CD4-positive, alpha-beta T cell (primary cell): ENCODE data around the gene HAP1. TPM values are rescaled to one million over a fixed set of nuclear protein-coding genes. Genes with fewer than 3 reads are reported as not detected.

ENCODE experiments used
- ATAC-seq: fragments of 200-7000 bp; cut with Tn5 transposase; one replicate; pipeline ENCODE4 v1.10.0; 2022; ENCODE audit warnings: mild to moderate bottlenecking; ENCODE audit not compliant: poor library complexity
- CTCF ChIA-PET: fragments of 350-600 bp; sonication (Branson Sonifier 250); formaldehyde crosslinking; loops from one replicate; lab custom pipeline; 2021; ENCODE audit warnings: antibody characterized with exemption, inconsistent platforms; lab: Charles Lee
- POLR2A ChIA-PET: fragments of 350-600 bp; sonication (Branson Sonifier 250); formaldehyde crosslinking; loops from one replicate; lab custom pipeline; 2021; ENCODE audit warnings: antibody characterized with exemption, inconsistent platforms; lab: Charles Lee
- DNase-seq, 14 experiments: peaks; one replicate each; pipeline ENCODE4 v3.0.0-alpha.2; 2013 to 2020; ENCODE audit warnings: mixed read lengths in 2 of 14
- H3K27ac ChIP-seq, 2 donors: one replicate each; pipeline versions ENCODE4 v1.5.1 to v1.7.0; 2013; ENCODE audit warnings: low read length in 2 of 2, low read depth in 1 of 2, mild to moderate bottlenecking in 1 of 2
- H3K27me3 ChIP-seq, 2 experiments: 1 replicate in 1 of 2; 2 replicates in 1 of 2; pipeline versions ENCODE4 v1.6.1 to v1.7.0; 2013; ENCODE audit warnings: low read length in 2 of 2, control low read depth in 1 of 2, mild to moderate bottlenecking in 1 of 2, moderate library complexity in 1 of 2; ENCODE audit not compliant: insufficient read depth in 2 of 2, control insufficient read depth in 1 of 2
- H3K36me3 ChIP-seq: one replicate; pipeline ENCODE4 v1.6.1; 2013; ENCODE audit warnings: low read length, control low read depth; ENCODE audit not compliant: insufficient read depth
- H3K4me1 ChIP-seq: one replicate; pipeline ENCODE4 v1.6.1; 2013; ENCODE audit warnings: low read length, control low read depth; ENCODE audit not compliant: insufficient read depth
- H3K4me3 ChIP-seq: one replicate; pipeline ENCODE4 v1.5.1; 2013; ENCODE audit warnings: mild to moderate bottlenecking, low read length, moderate library complexity
- H3K9me3 ChIP-seq, 2 experiments: 1 replicate in 1 of 2; 2 replicates in 1 of 2; pipeline versions ENCODE4 v1.6.1 to v1.7.0; 2013; ENCODE audit warnings: low read length in 2 of 2, mild to moderate bottlenecking in 2 of 2, control low read depth in 1 of 2, moderate library complexity in 1 of 2; ENCODE audit not compliant: control insufficient read depth in 1 of 2, insufficient read depth in 1 of 2
- H3K27ac Mint-ChIP-seq: one replicate; pipeline ENCODE4 v1.8.0; 2020; ENCODE audit warnings: mixed read lengths
- H3K27me3 Mint-ChIP-seq: one replicate; pipeline ENCODE4 v1.8.0; 2021; ENCODE audit warnings: mixed read lengths
- H3K36me3 Mint-ChIP-seq: one replicate; pipeline ENCODE4 v1.8.0; 2021; ENCODE audit warnings: low read depth, mixed read lengths
- H3K4me1 Mint-ChIP-seq: one replicate; pipeline ENCODE4 v1.8.0; 2021; ENCODE audit warnings: low read depth, mixed read lengths
- H3K4me3 Mint-ChIP-seq: one replicate; pipeline ENCODE4 v1.8.0; 2020; ENCODE audit warnings: mild to moderate bottlenecking, mixed read lengths
- H3K9me3 Mint-ChIP-seq: one replicate; pipeline ENCODE4 v1.8.0; 2020; ENCODE audit warnings: mixed read lengths
- intact Hi-C, 2 experiments: fragments of 100-400 bp; cut with DNase I in 1 of 2; cut with micrococcal nuclease in 1 of 2; formaldehyde crosslinking; loops; one replicate each; pipeline versions ENCODE4 v1.15.1 to v1.9.0; 2023 to 2025; cut with DNase I, micrococcal nuclease
- total RNA-seq, 174 experiments: library from RNA in 2 of 174; stranded (reverse) in 2 of 174; gene quantifications; one replicate each; pipeline ENCODE4 v1.2.3 and lab custom pipeline; 2021 to 2026
- TF ChIP-seq, protein P1 (sequence below): fragments of 200-600 bp; IDR thresholded peaks from one replicate; pipeline ENCODE4 v1.8.0; 2022; ENCODE audit warnings: antibody characterized with exemption, mild to moderate bottlenecking

The HAP1 gene
- total RNA-seq, 2 experiments from 2014 or later: 0.11 TPM; not detected in 1

DNA sequence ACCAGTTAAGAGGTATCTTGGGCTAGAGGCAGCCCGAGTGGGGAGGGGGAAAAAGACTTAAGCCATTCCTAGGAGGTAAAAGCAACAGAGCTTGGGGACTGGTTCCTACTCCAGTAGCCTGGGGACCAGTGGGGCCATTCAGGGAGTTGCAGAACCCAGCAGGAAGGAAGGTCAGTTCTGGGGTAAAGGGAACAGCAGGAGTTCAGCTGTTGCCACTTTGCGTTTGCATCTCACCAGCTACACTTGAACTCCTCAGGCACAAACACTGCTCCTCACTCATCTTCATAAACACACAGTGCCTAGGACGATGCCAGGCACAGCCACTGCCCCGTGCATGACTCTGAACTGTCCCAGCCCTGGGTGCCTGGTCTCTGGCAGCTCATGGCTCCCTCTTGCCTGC lies 4.0 kb downstream of the HAP1 start:
- H3K9me3 ChIP-seq: peaks cover 0 to 13% of the 10 kb centered on the region in 2 experiments
- H3K27ac Mint-ChIP-seq: no peak overlapping the region

DNA sequence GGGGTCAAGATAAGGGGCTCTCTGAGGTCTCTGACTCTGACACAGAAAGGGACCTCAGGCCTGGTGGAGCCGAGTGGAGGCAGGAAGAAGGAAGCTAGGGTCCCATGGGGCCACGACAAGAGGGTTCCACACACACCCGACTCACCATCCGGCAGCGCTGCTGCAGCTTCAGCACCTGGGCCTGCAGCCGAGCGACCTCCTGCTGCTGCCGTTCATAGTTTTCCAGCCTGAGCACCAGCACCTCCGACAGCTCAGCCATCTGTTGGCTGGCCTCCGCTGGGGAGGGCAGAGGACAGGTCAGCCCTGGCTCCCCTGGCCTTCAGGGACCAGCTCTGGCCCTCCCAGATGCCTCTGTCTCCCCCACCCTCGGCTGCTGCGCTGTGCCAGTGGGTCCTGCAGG lies 6.4 kb downstream of the HAP1 start:
- H3K9me3 ChIP-seq: no peaks in the 10 kb centered on the region
- H3K4me1 ChIP-seq: no peaks in the 10 kb centered on the region
- DNase-seq: no peak
- Mint-ChIP-seq H3K36me3 (no peaks in the 10 kb centered on the region), H3K27ac (no peak overlapping the region), H3K9me3 (no peaks in the 10 kb centered on the region), H3K27me3 (peaks cover 44% of the 10 kb centered on the region), H3K4me3 (no peak overlapping the region), H3K4me1 (no peaks in the 10 kb centered on the region)
- H3K27ac ChIP-seq: no peak overlapping the region
- no peaks in the 10 kb centered on the region for H3K36me3 ChIP-seq
- ChIA-PET POLR2A (no interaction called here), CTCF (interaction anchor here (0.9 kb wide), 1 partner anchor 10 kb away, joined by 3 read pairs; no protein-coding TSS in a partner anchor)
- H3K27me3 ChIP-seq: peaks cover 12 to 17% of the 10 kb centered on the region in 2 experiments
- intact Hi-C loops: no loop called here
- ATAC-seq: no peak
- TF ChIP-seq, protein P1, sequence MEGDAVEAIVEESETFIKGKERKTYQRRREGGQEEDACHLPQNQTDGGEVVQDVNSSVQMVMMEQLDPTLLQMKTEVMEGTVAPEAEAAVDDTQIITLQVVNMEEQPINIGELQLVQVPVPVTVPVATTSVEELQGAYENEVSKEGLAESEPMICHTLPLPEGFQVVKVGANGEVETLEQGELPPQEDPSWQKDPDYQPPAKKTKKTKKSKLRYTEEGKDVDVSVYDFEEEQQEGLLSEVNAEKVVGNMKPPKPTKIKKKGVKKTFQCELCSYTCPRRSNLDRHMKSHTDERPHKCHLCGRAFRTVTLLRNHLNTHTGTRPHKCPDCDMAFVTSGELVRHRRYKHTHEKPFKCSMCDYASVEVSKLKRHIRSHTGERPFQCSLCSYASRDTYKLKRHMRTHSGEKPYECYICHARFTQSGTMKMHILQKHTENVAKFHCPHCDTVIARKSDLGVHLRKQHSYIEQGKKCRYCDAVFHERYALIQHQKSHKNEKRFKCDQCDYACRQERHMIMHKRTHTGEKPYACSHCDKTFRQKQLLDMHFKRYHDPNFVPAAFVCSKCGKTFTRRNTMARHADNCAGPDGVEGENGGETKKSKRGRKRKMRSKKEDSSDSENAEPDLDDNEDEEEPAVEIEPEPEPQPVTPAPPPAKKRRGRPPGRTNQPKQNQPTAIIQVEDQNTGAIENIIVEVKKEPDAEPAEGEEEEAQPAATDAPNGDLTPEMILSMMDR: no peak
- no peak overlapping the region for H3K4me3 ChIP-seq

More for the DNA sequence above, 4.0 kb downstream of the HAP1 start:
- no peaks in the 10 kb centered on the region for H3K4me1 Mint-ChIP-seq
- H3K27ac ChIP-seq: no peak overlapping the region
- POLR2A ChIA-PET: interaction anchor here (0.6 kb wide), 1 partner anchor 39 kb away, joined by 4 read pairs; no protein-coding TSS in a partner anchor
- peaks cover 51% of the 10 kb centered on the region for H3K27me3 Mint-ChIP-seq
- H3K36me3 ChIP-seq: no peaks in the 10 kb centered on the region
- no peaks in the 10 kb centered on the region for H3K9me3 Mint-ChIP-seq
- TF ChIP-seq, protein P1: no peak
- peaks cover 14% of the 10 kb centered on the region for H3K4me1 ChIP-seq
- no peak for DNase-seq
- H3K4me3 Mint-ChIP-seq: no peak overlapping the region
- CTCF ChIA-PET: no interaction called here
- H3K4me3 ChIP-seq: no peak overlapping the region
- H3K27me3 ChIP-seq: peaks cover 31 to 39% of the 10 kb centered on the region in 2 experiments
- no peaks in the 10 kb centered on the region for H3K36me3 Mint-ChIP-seq
- intact Hi-C loops: no loop called here
- no peak for ATAC-seq

DNA sequence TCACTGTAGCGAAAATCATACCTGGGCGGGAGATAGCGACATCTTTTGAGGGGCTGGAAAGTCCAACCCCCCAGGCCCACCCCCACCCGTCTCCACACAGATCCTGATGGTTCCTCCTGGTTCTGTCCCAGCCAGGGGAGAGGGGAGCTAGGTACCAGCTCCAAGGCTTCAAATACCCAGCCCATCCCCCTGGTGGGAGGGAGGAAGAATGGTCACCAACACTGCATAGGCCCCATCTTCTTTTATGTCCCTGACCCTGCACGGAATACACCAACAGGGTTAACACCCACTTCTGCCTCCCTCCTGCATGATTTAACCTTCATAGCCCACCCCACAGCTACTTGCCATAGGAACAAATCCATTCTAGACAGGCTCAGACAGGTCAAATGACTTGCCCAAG lies 9.3 kb downstream of the HAP1 start:
- no peak for ATAC-seq
- no peak for DNase-seq
- Histone ChIP-seq H3K9me3 (no peaks in the 10 kb centered on the region), H3K4me3 (no peak overlapping the region), H3K27me3 (no peaks in the 10 kb centered on the region), H3K27ac (no peak overlapping the region), H3K4me1 (no peaks in the 10 kb centered on the region), H3K36me3 (no peaks in the 10 kb centered on the region)
- H3K4me3 Mint-ChIP-seq: no peak overlapping the region
- peaks cover 22% of the 10 kb centered on the region for H3K27me3 Mint-ChIP-seq
- ChIA-PET POLR2A (no interaction called here), CTCF (no interaction called here)
- H3K27ac Mint-ChIP-seq: no peak overlapping the region
- TF ChIP-seq, protein P1: no peak
- no peaks in the 10 kb centered on the region for H3K4me1 Mint-ChIP-seq
- H3K9me3 Mint-ChIP-seq: no peaks in the 10 kb centered on the region
- H3K36me3 Mint-ChIP-seq: no peaks in the 10 kb centered on the region
- intact Hi-C loops: no loop called here
